ENCODE results near the gene BAX. TPM values are rescaled to one million over a fixed set of nuclear protein-coding genes. Genes with fewer than 3 reads are reported as not detected.

Gene BAX
- total and polyA plus RNA-seq, 2 of the 13 experiments (the other 11 are each of a cell fraction or from before 2014, with no cell fraction given): 139 to 176 TPM

GRCh38 chr19:48961051-48961649 lies 6.5 kb downstream of the BAX start (continued):
- no peak for TF ChIP-seq NONO (IDR thresholded peaks at IDR 0.05)
- peak; percentile 71; the same call in 1 of the 2 replicates for TF ChIP-seq NONO (CRISPR knock-in tag; conservative IDR thresholded peaks at IDR 0.05)
- TF ChIP-seq GRHL1 (CRISPR knock-in tag; conservative IDR thresholded peaks at IDR 0.05): no peak
- TF ChIP-seq ZNF337 (CRISPR knock-in tag; IDR thresholded peaks at IDR 0.05; ENCODE audit: borderline replicate concordance, low read depth): no peak

DNA sequence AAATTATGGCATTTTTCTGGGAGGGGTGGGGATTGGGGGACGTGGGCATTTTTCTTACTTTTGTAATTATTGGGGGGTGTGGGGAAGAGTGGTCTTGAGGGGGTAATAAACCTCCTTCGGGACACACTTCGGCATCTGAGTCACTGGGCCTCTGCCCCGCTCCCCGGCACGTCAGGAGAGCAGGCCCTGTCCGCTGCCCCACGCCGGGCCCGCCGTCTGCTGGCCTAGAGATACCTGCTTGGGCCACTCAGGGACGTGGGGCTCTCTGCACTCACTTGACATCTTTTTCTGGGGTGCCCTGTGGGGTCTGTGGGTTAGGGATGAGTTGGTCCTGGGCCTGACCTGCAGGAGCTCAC lies 7.0 kb downstream of the BAX start:
- intact Hi-C loops (cut with micrococcal nuclease; ENCODE audit: unreplicated experiment): loop anchor here (2.0 to 10.0 kb wide), 3 partner anchors 61 to 177 kb away; partner anchors contain the start of genes NUCB1 and PPP1R15A
- in situ Hi-C loops (cut with HindIII; ENCODE audit: extremely low pct_ligation_motif_present, low pct_unique_long_range_greater_than_20kb): loop anchor here (5.0 kb wide), 1 partner anchor 89 kb away; the partner anchor contains the start of gene PPP1R15A
- DNase-seq (ENCODE audit: low spot score) (no peak), ATAC-seq (peak; percentile 0; the same call in 1 of the 3 replicates), FAIRE-seq (no peak)
- H3K4me2 ChIP-seq (ENCODE audit: low read depth, low read length): peak overlapping the region; percentile 97
- BruUV-seq (replicated peaks): TSS peak; percentile 54
- peaks cover 15% of the 10 kb centered on the region for H4K20me1 ChIP-seq (ENCODE audit: insufficient read depth, low read length)
- peak overlapping the region; percentile 100 for H3K27ac ChIP-seq (ENCODE audit: extremely low read length, insufficient read depth, low read length)
- H3K9ac ChIP-seq (ENCODE audit: insufficient read depth, low read depth, low read length): peak overlapping the region; percentile 98
- no peaks in the 10 kb centered on the region; a peak in 1 of 5 replicates for H3K27me3 ChIP-seq (ENCODE audit: control insufficient read depth in 1 of 2, insufficient read depth in 2 of 2, low read length in 2 of 2)
- H3K9me3 ChIP-seq (ENCODE audit: low read length): no peaks in the 10 kb centered on the region
- H3K79me2 ChIP-seq (ENCODE audit: insufficient read depth, low read length): peaks cover 26% of the 10 kb centered on the region
- CTCF ChIA-PET (ENCODE audit: low intra/inter-chr PET ratio, low total read pairs): no interaction called here
- peaks cover 3 to 11% of the 10 kb centered on the region in 2 experiments for H3K36me3 ChIP-seq (replicated peaks in 1 of 2; ENCODE audit: control insufficient read depth in 1 of 2, insufficient read depth in 2 of 2, low read length in 2 of 2)
- 13% methylated on average over 12 of the region's 12 CpGs for WGBS (ENCODE audit: low lambda C conversion rate)
- peak overlapping the region; percentile 63 to 80 (median 80); a peak in 5 of 6 replicates for H3K4me3 ChIP-seq (replicated peaks in 1 of 3; ENCODE audit: insufficient read depth in 1 of 3, low read depth in 2 of 3, low read length in 3 of 3)
- H2AFZ ChIP-seq (ENCODE audit: low read length): no peak overlapping the region
- POLR2A ChIA-PET: interaction anchor here (0.6 to 2.8 kb wide), 16 partner anchors 9 to 369 kb away, joined by 3 to 35 read pairs (median 12); partner anchors contain the start of genes BAX, DHDH, GYS1 and NUCB1
- H3K4me1 ChIP-seq (ENCODE audit: insufficient read depth, low read length): peaks cover 66% of the 10 kb centered on the region
- TF ChIP-seq ZNF761 (CRISPR knock-in tag; conservative IDR thresholded peaks at IDR 0.05): no peak
- TF ChIP-seq RXRB (CRISPR knock-in tag; IDR thresholded peaks at IDR 0.05; ENCODE audit: borderline replicate concordance): no peak
- TF ChIP-seq, protein P1, sequence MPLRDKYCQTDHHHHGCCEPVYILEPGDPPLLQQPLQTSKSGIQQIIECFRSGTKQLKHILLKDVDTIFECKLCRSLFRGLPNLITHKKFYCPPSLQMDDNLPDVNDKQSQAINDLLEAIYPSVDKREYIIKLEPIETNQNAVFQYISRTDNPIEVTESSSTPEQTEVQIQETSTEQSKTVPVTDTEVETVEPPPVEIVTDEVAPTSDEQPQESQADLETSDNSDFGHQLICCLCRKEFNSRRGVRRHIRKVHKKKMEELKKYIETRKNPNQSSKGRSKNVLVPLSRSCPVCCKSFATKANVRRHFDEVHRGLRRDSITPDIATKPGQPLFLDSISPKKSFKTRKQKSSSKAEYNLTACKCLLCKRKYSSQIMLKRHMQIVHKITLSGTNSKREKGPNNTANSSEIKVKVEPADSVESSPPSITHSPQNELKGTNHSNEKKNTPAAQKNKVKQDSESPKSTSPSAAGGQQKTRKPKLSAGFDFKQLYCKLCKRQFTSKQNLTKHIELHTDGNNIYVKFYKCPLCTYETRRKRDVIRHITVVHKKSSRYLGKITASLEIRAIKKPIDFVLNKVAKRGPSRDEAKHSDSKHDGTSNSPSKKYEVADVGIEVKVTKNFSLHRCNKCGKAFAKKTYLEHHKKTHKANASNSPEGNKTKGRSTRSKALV (CRISPR knock-in tag; IDR thresholded peaks at IDR 0.05): no peak
- no peak for TF ChIP-seq FOXJ3 (CRISPR knock-in tag; IDR thresholded peaks at IDR 0.05; ENCODE audit: borderline replicate concordance)
- 0 out of 2 replicates have a peak, but pooled peaks have one; percentile 8 for TF ChIP-seq DPF2 (CRISPR knock-in tag; IDR thresholded peaks at IDR 0.05; ENCODE audit: borderline replicate concordance, low read depth)
- TF ChIP-seq KLF11 (CRISPR knock-in tag; IDR thresholded peaks at IDR 0.05): no peak
- no peak for TF ChIP-seq ATF5 (CRISPR knock-in tag; IDR thresholded peaks at IDR 0.05; ENCODE audit: low read depth)
- no peak for TF ChIP-seq SSRP1 (CRISPR knock-in tag; IDR thresholded peaks at IDR 0.05)
- TF ChIP-seq ZXDC (CRISPR knock-in tag; IDR thresholded peaks at IDR 0.05): no peak
- no peak for TF ChIP-seq HOXA9 (CRISPR knock-in tag; IDR thresholded peaks at IDR 0.05; ENCODE audit: borderline replicate concordance)
